Measurements from ENCODE around the gene LRRC4C.
"Not testable (repeated sequence)": the region's sequence is repeated elsewhere in the genome, so short reads cannot be mapped to it uniquely, and the experiment has no call there.

Gene LRRC4C

GRCh38 chr11:41047229-41047628 is 412.2 kb downstream of the LRRC4C start:
- FAIRE-seq = no peak
- DNase-seq (ENCODE audit: insufficient read length, low spot score) = no peak
- TF ChIP-seq POLR2AphosphoS5 (IDR thresholded peaks at IDR 0.05; ENCODE audit: low read depth, low read length) (no peak), POU2F2 (IDR thresholded peaks at IDR 0.05; ENCODE audit: low read depth, low read length) (no peak), TAF1 (IDR thresholded peaks at IDR 0.05; ENCODE audit: low read depth, low read length) (no peak), POLR2A (IDR thresholded peaks at IDR 0.05; ENCODE audit: low read depth, low read length) (no peak), PAX5 (IDR thresholded peaks at IDR 0.05; ENCODE audit: insufficient read depth, low read length, severe bottlenecking) (no peak), SPI1 (IDR thresholded peaks at IDR 0.05; ENCODE audit: low read depth, low read length) (no peak)

DNA sequence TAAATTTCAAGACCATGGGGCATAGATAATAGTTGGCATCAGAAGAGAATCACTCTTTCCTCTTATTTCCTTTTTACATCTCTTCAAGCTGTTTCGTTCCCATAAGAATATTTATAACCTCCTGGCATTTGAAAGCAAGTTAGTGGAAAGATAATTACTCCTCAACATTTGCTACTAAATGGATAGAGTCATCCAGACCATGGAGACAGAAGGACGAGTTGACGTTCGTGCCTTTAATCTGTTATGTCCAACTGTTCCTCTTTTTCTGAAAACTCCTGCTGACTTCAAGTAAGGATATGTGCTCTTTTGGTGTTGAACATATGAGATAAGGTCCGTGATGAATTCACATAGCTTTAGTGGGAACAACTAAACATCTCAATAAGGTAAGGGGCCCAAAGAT is 414.2 kb downstream of the LRRC4C start:
- FAIRE-seq (no peak), DNase-seq (ENCODE audit: insufficient read length, low spot score) (no peak)
- TF ChIP-seq PAX5 (IDR thresholded peaks at IDR 0.05; ENCODE audit: insufficient read depth, low read length, severe bottlenecking) = no peak
- TF ChIP-seq POLR2A (IDR thresholded peaks at IDR 0.05; ENCODE audit: low read depth, low read length) = no peak
- no peak for TF ChIP-seq TAF1 (IDR thresholded peaks at IDR 0.05; ENCODE audit: low read depth, low read length)
- no peak for TF ChIP-seq POU2F2 (IDR thresholded peaks at IDR 0.05; ENCODE audit: low read depth, low read length)
- TF ChIP-seq SPI1 (IDR thresholded peaks at IDR 0.05; ENCODE audit: low read depth, low read length) = no peak
- TF ChIP-seq POLR2AphosphoS5 (IDR thresholded peaks at IDR 0.05; ENCODE audit: low read depth, low read length) = no peak

GRCh38 chr11:41044747-41045146 is 414.7 kb downstream of the LRRC4C start:
- FAIRE-seq (no peak), DNase-seq (ENCODE audit: insufficient read length, low spot score) (no peak)
- TF ChIP-seq POLR2A (IDR thresholded peaks at IDR 0.05; ENCODE audit: low read depth, low read length) (no peak), POLR2AphosphoS5 (IDR thresholded peaks at IDR 0.05; ENCODE audit: low read depth, low read length) (no peak), SPI1 (IDR thresholded peaks at IDR 0.05; ENCODE audit: low read depth, low read length) (no peak), POU2F2 (IDR thresholded peaks at IDR 0.05; ENCODE audit: low read depth, low read length) (no peak), TAF1 (IDR thresholded peaks at IDR 0.05; ENCODE audit: low read depth, low read length) (no peak), PAX5 (IDR thresholded peaks at IDR 0.05; ENCODE audit: insufficient read depth, low read length, severe bottlenecking) (no peak)

DNA sequence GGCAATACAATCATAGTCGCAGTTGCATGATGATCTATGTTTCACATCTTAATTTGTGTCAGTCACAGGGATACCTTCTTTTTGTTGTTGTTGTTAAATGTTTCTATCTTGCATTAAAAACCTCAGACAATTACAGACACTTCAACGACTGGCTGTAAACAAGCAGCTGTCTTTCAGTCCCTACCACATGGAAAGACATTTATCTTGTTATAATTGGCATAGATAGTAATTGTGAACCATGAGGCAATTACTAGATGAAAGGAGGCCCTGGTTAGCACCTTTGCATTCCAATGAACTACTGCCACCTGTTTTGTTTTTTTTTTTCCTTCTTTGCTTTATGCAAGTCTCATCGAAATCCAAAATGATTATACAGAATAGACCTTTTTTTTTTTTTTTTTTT is 416.8 kb downstream of the LRRC4C start:
- DNase-seq (ENCODE audit: insufficient read length, low spot score) = no peak
- TF ChIP-seq POLR2A (IDR thresholded peaks at IDR 0.05; ENCODE audit: low read depth, low read length) (no peak), POLR2AphosphoS5 (IDR thresholded peaks at IDR 0.05; ENCODE audit: low read depth, low read length) (no peak), TAF1 (IDR thresholded peaks at IDR 0.05; ENCODE audit: low read depth, low read length) (no peak), SPI1 (IDR thresholded peaks at IDR 0.05; ENCODE audit: low read depth, low read length) (no peak), POU2F2 (IDR thresholded peaks at IDR 0.05; ENCODE audit: low read depth, low read length) (no peak), PAX5 (IDR thresholded peaks at IDR 0.05; ENCODE audit: insufficient read depth, low read length, severe bottlenecking) (no peak)
- no peak for FAIRE-seq

DNA sequence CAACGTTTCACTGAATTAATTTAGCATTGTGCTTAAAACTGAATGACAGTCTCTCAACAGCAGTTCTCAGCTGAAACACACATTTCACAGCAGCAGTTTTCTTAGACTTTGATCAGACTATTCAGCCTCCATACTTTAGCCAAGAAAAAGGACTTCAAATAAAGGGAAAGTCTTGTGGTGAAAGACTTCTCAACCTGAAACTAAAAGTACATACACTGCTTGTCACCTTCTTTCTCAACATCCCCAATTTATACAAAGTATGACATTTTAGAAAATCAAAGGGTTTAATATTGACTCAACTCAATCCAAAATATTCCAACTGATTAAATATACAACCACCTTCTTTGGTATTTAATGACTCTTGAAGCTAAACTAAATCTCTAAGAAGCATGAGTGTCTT is 419.0 kb downstream of the LRRC4C start:
- DNase-seq (ENCODE audit: insufficient read length, low spot score) (no peak), FAIRE-seq (no peak)
- no peak for TF ChIP-seq POU2F2 (IDR thresholded peaks at IDR 0.05; ENCODE audit: low read depth, low read length)
- no peak for TF ChIP-seq POLR2A (IDR thresholded peaks at IDR 0.05; ENCODE audit: low read depth, low read length)
- no peak for TF ChIP-seq PAX5 (IDR thresholded peaks at IDR 0.05; ENCODE audit: insufficient read depth, low read length, severe bottlenecking)
- TF ChIP-seq TAF1 (IDR thresholded peaks at IDR 0.05; ENCODE audit: low read depth, low read length) = no peak
- no peak for TF ChIP-seq POLR2AphosphoS5 (IDR thresholded peaks at IDR 0.05; ENCODE audit: low read depth, low read length)
- no peak for TF ChIP-seq SPI1 (IDR thresholded peaks at IDR 0.05; ENCODE audit: low read depth, low read length)

DNA sequence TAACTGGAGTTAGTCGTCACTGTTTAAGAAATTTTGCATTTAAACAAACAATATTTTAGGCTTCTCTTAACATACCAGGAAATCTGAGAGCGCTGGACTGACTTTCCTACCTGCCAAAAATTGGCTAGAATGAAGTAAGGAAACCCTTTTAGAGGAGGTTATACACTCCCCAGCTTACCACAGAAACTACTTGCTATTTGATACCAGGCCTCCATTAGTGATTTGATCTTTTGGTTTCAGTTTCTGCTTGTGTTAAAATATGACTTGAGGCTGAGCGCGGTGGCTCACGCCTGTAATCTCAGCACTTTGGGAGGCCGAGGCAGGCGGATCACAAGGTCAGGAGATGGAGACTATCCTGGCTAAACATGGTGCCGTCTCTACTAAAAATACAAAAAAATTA is 419.9 kb downstream of the LRRC4C start:
- no peak for DNase-seq (ENCODE audit: insufficient read length, low spot score)
- FAIRE-seq = no peak
- TF ChIP-seq POLR2A (IDR thresholded peaks at IDR 0.05; ENCODE audit: low read depth, low read length) (no peak), PAX5 (IDR thresholded peaks at IDR 0.05; ENCODE audit: insufficient read depth, low read length, severe bottlenecking) (no peak), POLR2AphosphoS5 (IDR thresholded peaks at IDR 0.05; ENCODE audit: low read depth, low read length) (no peak), POU2F2 (IDR thresholded peaks at IDR 0.05; ENCODE audit: low read depth, low read length) (no peak), SPI1 (IDR thresholded peaks at IDR 0.05; ENCODE audit: low read depth, low read length) (no peak), TAF1 (IDR thresholded peaks at IDR 0.05; ENCODE audit: low read depth, low read length) (no peak)

- no peak for DNase-seq (ENCODE audit: insufficient read length, low spot score)
- no peak for FAIRE-seq
- no peak for TF ChIP-seq POLR2A (IDR thresholded peaks at IDR 0.05; ENCODE audit: low read depth, low read length)
- no peak for TF ChIP-seq SPI1 (IDR thresholded peaks at IDR 0.05; ENCODE audit: low read depth, low read length)
- TF ChIP-seq POU2F2 (IDR thresholded peaks at IDR 0.05; ENCODE audit: low read depth, low read length) = no peak
- no peak for TF ChIP-seq PAX5 (IDR thresholded peaks at IDR 0.05; ENCODE audit: insufficient read depth, low read length, severe bottlenecking)
- no peak for TF ChIP-seq POLR2AphosphoS5 (IDR thresholded peaks at IDR 0.05; ENCODE audit: low read depth, low read length)
- no peak for TF ChIP-seq TAF1 (IDR thresholded peaks at IDR 0.05; ENCODE audit: low read depth, low read length)
Measured at GRCh38 chr11:41031551-41032060, 427.8 kb downstream of the LRRC4C start.

GRCh38 chr11:41020259-41020658 is 439.2 kb downstream of the LRRC4C start:
- FAIRE-seq = no peak
- no peak for TF ChIP-seq SPI1 (IDR thresholded peaks at IDR 0.05; ENCODE audit: low read depth, low read length)
- TF ChIP-seq TAF1 (IDR thresholded peaks at IDR 0.05; ENCODE audit: low read depth, low read length) = no peak
- no peak for TF ChIP-seq POLR2AphosphoS5 (IDR thresholded peaks at IDR 0.05; ENCODE audit: low read depth, low read length)
- TF ChIP-seq POU2F2 (IDR thresholded peaks at IDR 0.05; ENCODE audit: low read depth, low read length) = no peak
- TF ChIP-seq POLR2A (IDR thresholded peaks at IDR 0.05; ENCODE audit: low read depth, low read length) = no peak
- no peak for TF ChIP-seq PAX5 (IDR thresholded peaks at IDR 0.05; ENCODE audit: insufficient read depth, low read length, severe bottlenecking)
- no peak for DNase-seq (ENCODE audit: insufficient read length, low spot score)

GRCh38 chr11:41019666-41020065 is 439.8 kb downstream of the LRRC4C start:
- not testable (repeated sequence) for FAIRE-seq; DNase-seq (ENCODE audit: insufficient read length, low spot score)

GRCh38 chr11:41018224-41018623 is 441.2 kb downstream of the LRRC4C start:
- no peak for FAIRE-seq
- no peak for DNase-seq (ENCODE audit: insufficient read length, low spot score)
- no peak for TF ChIP-seq POLR2AphosphoS5 (IDR thresholded peaks at IDR 0.05; ENCODE audit: low read depth, low read length)
- no peak for TF ChIP-seq POU2F2 (IDR thresholded peaks at IDR 0.05; ENCODE audit: low read depth, low read length)
- no peak for TF ChIP-seq PAX5 (IDR thresholded peaks at IDR 0.05; ENCODE audit: insufficient read depth, low read length, severe bottlenecking)
- no peak for TF ChIP-seq TAF1 (IDR thresholded peaks at IDR 0.05; ENCODE audit: low read depth, low read length)
- TF ChIP-seq SPI1 (IDR thresholded peaks at IDR 0.05; ENCODE audit: low read depth, low read length) = no peak
- no peak for TF ChIP-seq POLR2A (IDR thresholded peaks at IDR 0.05; ENCODE audit: low read depth, low read length)

All from GM12891 (cell line).